Thoracic aorta endothelial cell (primary cell): ENCODE data around the gene IPO5. TPM values are rescaled to one million over a fixed set of nuclear protein-coding genes. Genes with fewer than 3 reads are reported as not detected.

Experiments used
- small RNA-seq: library from RNA; depleted of rRNA; stranded (forward); fragments of <200 nt; gene quantifications from one replicate; pipeline ENCODE3, GENCODE V24; 2012
- total RNA-seq: library from RNA; depleted of rRNA; stranded (reverse); fragments of >200 nt; gene quantifications from 2 replicates; pipeline ENCODE4 v1.2.3, GENCODE V29; 2012

The IPO5 gene
- 265 and 284 TPM in 2 replicates for total RNA-seq

DNA sequence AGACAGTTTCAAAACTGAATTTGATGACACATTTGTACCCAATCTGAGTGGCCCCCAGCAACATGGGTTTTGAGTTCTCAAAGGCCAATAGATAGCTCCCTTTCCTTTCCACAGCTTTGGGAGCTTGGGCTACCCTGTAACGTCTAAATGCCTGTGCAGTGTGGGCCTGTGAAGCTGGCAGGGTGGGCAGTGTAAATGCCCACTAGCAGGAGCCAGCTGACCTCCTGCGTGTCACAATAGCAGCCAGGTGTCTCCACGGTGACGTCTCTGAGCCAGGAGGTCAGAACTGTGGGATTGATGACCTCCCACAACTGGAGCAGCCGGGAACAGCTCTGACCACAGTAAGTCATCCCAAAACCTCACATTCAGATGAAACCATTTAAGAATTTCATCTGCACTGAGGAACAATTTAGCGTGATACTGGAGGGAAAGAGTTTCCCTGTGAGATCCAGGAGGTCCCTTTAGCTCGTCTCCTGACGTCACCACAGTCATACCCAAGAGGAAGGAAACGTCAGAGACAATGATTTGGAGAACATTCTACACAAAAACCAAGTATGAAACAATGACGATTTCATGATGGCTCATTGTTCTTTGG lies at the start of gene IPO5:
TSS of gene IPO5 (plus strand) at position 300 of the 595 bp plus-strand sequence. CDS start 23,022 bp downstream, outside the sequence.

Small RNAs within 50 kb of the gene (small RNA-seq; reads per million reads assigned to genes)
- not detected for gene FTLP8

Other genes starting within 250 kb of the IPO5 start
- gene FARP1, start 189.4 kb downstream of the IPO5 start, total RNA-seq, result 33.5 and 34.2 TPM in 2 replicates
- gene RNF113B, start 223.6 kb downstream of the IPO5 start, total RNA-seq, result not detected in 2 replicates